Uterus (tissue), 4 donors: ENCODE measurements around the gene FOXD4L3. TPM values are rescaled to one million over a fixed set of nuclear protein-coding genes. Genes with fewer than 3 reads are reported as not detected.
A peak's percentile ranks its signal among the peaks of the same experiment; 100 is the strongest.
"Not testable (repeated sequence)": the region's sequence is repeated elsewhere in the genome, so short reads cannot be mapped to it uniquely, and the experiment has no call there.

Experiments
- DNase-seq, 2 donors: peaks; one replicate each; pipeline ENCODE4 v3.0.0-alpha.2; 2019 to 2020
- H3K27ac ChIP-seq, 2 donors: fragments of 200-600 bp; sonication (generic); 1 replicate in 1 of 2; 2 replicates in 1 of 2; pipeline ENCODE4 v1.5.1; 2016 to 2018
- H3K27me3 ChIP-seq, 2 donors: fragments of 200-600 bp; sonication (generic); one replicate each; pipeline ENCODE4 v1.5.1; 2018 to 2019; ENCODE audit warnings: control low read depth in 1 of 2
- H3K36me3 ChIP-seq, 2 donors: fragments of 200-600 bp; sonication (generic); one replicate each; pipeline ENCODE4 v1.5.1; 2019; ENCODE audit warnings: control low read depth in 1 of 2
- H3K4me1 ChIP-seq, 2 donors: fragments of 200-600 bp; sonication (generic); one replicate each; pipeline ENCODE4 v1.5.1; 2018 to 2019; ENCODE audit warnings: control low read depth in 1 of 2
- H3K4me3 ChIP-seq, 2 donors: fragments of 200-600 bp; sonication (generic); 1 replicate in 1 of 2; 2 replicates in 1 of 2; pipeline ENCODE4 v1.5.1; 2018 to 2019; ENCODE audit warnings: mild to moderate bottlenecking in 1 of 2
- H3K9me3 ChIP-seq, 2 donors: fragments of 200-600 bp; sonication (generic); one replicate each; pipeline ENCODE4 v1.5.1; 2019; ENCODE audit warnings: control low read depth in 1 of 2
- intact Hi-C: fragments of 100-400 bp; cut with DNase I; formaldehyde crosslinking; loops from one replicate; pipeline ENCODE4 v1.15.1; 2023; ENCODE audit warnings: low total_unique reads
- total RNA-seq, 4 donors: library from RNA; depleted of rRNA in 3 of 4; stranded (reverse); fragments of >200 nt in 3 of 4; gene quantifications; one replicate each; pipeline versions ENCODE4 v1.1.0 to v1.2.4, GENCODE V29; 2014 to 2023
- TF ChIP-seq, protein P1 (sequence below), 4 experiments: fragments of 200-600 bp in 2 of 4; fragments of 450-650 bp in 2 of 4; sonication (generic) in 2 of 4; IDR thresholded peaks; one replicate each; pipeline ENCODE4 v1.5.1; 2016 to 2019; ENCODE audit warnings: antibody characterized with exemption in 4 of 4, mild to moderate bottlenecking in 2 of 4, moderate library complexity in 1 of 4
- donor health status: DM: yes; HTN: yes; CAD: no.

Gene FOXD4L3
- total RNA-seq, 4 donors from 2014 or later, result not detected

DNA sequence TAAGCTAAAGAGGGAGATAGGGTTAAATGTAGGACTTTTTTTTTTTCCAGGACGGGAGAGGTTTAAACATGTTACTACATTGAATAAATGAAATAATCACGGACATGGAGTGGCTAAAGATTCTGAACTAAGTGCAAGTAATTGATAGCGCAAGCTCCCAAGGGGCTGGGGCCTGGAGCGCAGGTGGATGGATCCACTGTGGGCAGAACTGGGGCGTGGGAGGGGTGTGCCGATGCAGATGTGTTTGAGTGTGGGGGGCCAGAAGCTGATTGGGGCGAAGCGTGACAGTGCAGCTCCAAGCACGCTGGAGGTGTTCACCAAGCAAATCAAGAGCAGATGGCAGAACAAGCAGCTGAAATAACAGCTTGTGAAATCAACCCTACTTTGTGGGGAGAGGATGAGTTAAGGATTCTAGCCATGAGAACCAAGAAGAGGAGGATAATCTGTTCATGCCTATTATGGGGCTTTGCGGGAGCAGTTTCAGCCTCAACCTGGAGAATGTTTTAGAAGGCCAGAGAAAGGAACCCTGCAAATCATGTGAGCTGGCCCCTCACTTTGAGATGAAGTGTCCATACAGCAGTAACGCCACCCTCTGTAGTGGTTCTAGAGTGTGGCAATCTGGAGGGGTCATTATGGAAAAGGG, 28.0 kb downstream of the FOXD4L3 start:
- DNase-seq, H3K36me3 ChIP-seq, H3K27me3 ChIP-seq, H3K9me3 ChIP-seq, H3K4me3 ChIP-seq, H3K4me1 ChIP-seq, intact Hi-C loops, H3K27ac ChIP-seq: not testable (repeated sequence)

DNA sequence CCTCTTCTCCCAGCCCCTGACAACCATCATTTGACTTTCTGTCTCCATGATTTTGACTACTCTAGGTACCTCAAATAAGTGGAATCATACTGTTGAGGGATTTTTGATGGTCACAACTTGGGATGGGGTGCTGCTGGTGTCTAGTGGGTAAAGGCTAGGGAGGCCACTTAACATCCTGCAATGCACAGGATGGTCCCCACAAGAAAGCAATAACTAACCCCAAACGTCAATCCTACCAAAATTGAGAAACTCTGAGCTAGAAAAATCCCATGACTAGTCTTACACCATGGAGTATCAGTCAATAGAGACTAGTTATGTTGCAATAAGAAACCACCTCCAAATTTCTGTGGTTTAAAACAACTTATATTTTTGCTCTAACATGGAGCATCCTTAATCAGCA, 29.5 kb downstream of the FOXD4L3 start:
- H3K4me3 ChIP-seq, H3K27me3 ChIP-seq, H3K9me3 ChIP-seq, H3K36me3 ChIP-seq, DNase-seq, H3K27ac ChIP-seq, intact Hi-C loops, H3K4me1 ChIP-seq: not testable (repeated sequence)

DNA sequence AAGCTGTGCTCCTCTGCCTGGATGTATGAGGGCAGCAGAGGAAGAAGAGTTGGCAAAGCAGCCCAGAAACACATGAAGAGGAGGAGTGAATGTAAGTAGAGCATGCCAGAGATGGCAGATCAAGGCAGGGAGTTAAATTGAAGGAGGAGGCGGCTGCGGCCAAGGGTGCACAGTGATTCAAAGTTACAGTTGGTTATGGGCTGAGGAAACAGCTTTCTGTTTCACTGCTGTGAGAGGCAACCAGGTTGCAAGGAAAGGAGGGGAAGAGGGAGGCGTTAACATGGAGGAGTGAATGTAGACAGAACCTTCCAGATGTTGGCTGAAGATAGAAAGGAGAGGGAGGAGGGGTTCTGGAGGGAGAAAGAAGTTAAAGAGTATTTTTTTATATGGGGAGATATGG, 33.3 kb downstream of the FOXD4L3 start:
- intact Hi-C loops, H3K4me3 ChIP-seq, H3K36me3 ChIP-seq, H3K4me1 ChIP-seq, H3K9me3 ChIP-seq, H3K27me3 ChIP-seq: not testable (repeated sequence)
- peak overlapping the region in 1 of 2 donors; percentile 70 for H3K27ac ChIP-seq
- DNase-seq, result peak; percentile 43 to 45

DNA sequence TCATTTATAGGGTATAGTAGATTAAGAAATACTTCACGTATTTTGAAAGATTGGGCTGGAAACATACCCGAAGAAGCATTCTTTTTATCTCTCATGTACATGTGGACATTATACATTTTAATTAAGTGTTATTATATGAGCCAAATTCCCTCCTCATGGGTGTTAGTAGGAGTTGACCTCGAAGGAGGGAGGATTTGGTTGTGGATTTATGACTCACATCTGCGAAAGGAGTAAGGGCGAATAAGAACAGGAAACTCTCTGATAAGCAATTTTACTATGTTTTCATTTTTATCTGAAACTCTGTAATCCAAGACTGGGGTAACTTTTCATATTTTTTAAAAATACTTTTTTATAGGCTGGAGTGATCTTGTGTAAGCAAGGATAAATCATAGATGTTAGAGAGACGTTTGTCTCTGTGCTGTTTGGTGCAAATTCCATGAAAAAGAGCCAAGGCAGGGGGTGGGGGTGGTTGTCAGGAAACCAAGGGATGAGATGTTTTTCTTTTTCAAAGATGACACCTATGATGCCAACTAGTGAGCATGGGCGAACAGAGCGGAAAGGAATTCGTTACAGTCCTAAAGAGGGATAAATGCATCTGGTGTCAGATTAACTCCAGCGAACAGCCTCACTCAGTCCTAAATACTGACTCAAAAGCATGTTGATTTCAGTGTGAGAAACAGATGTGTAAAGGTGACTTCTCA, 34.1 kb downstream of the FOXD4L3 start:
- H3K36me3 ChIP-seq, H3K4me1 ChIP-seq, H3K4me3 ChIP-seq, H3K9me3 ChIP-seq, H3K27ac ChIP-seq, intact Hi-C loops, H3K27me3 ChIP-seq: not testable (repeated sequence)
- DNase-seq, result peak in 1 of 2 donors; percentile 16

DNA sequence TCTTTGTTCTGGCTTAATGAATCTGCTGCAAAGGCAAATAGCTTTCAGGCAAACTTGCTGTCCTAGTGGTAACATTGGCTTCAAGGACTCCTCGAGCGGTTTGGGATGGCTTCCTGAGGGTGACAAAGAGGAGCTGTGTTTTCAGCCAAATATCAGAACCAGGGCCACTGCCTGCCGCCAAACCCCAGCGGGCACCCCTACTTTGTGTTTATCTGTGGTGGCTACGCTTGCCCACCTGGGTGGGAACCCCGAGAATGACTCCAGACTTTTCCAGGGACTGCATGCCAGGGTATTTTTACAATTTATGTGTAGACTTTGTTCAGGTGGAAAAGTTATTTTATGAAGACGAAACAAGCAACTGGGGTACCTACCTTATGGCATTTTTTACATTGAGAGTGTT, 35.3 kb downstream of the FOXD4L3 start:
- H3K9me3 ChIP-seq, H3K36me3 ChIP-seq, intact Hi-C loops, H3K27me3 ChIP-seq, H3K4me3 ChIP-seq, H3K27ac ChIP-seq, DNase-seq, H3K4me1 ChIP-seq: not testable (repeated sequence)

DNA sequence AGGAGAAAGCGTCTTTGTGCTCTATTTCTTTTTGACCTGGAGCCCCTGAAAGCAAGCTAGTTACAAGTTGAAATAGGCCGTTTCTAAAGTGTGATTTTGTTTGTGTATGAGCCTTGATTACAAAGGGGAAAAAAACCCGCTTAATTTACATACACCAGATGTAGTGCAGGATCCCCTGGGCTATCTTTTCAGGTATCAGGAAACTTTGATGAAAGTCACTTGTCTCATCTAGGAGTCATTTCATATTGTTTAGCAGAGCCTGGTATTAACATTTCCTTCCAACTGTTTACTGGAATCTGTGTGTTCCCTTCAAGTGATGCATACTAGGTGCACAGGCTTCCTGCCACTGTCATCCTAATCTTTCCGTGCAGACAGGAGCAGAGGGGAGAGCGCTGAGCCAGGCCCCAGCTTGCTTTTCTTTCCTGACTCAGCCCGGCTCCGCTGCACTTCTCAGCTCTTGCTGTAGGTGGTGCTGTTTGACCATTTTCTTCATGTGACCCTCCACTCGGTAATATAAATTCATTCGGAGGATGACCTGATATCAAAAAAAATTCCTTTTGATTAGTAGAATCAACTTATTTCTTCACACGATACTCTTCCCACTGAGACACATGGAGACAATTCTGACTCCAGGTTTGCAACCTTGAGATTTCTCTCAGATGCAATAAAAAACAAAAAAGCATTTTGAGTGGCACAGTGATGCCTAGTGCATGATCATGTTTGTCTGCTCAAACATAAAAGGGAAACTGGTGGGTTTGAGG, 39.8 kb downstream of the FOXD4L3 start:
- intact Hi-C loops, H3K27me3 ChIP-seq, H3K27ac ChIP-seq, DNase-seq, H3K4me1 ChIP-seq, H3K4me3 ChIP-seq, H3K9me3 ChIP-seq, H3K36me3 ChIP-seq: not testable (repeated sequence)
- TF ChIP-seq, protein P1, sequence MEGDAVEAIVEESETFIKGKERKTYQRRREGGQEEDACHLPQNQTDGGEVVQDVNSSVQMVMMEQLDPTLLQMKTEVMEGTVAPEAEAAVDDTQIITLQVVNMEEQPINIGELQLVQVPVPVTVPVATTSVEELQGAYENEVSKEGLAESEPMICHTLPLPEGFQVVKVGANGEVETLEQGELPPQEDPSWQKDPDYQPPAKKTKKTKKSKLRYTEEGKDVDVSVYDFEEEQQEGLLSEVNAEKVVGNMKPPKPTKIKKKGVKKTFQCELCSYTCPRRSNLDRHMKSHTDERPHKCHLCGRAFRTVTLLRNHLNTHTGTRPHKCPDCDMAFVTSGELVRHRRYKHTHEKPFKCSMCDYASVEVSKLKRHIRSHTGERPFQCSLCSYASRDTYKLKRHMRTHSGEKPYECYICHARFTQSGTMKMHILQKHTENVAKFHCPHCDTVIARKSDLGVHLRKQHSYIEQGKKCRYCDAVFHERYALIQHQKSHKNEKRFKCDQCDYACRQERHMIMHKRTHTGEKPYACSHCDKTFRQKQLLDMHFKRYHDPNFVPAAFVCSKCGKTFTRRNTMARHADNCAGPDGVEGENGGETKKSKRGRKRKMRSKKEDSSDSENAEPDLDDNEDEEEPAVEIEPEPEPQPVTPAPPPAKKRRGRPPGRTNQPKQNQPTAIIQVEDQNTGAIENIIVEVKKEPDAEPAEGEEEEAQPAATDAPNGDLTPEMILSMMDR (IDR thresholded peaks at IDR 0.05), result peak in 2 of 4 experiments; percentile 6 to 17

DNA sequence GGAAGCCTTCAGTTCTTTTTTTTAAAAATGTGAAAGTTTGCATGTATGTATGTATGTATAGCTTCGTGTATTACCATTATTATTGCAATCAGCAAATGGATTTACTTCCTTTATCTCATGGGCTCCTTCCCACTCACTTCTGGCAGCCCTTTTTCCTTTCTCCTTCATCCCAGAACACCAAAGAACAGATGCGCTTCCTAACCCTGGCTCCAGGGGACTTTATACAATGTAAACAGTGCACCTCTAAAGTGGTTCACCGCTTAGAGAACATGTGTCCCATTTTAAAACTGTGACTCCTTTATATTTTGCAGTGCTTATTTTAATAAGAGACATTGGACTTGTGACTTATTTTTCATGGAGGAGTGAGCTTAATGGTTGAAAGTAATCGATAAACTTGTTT, 40.6 kb downstream of the FOXD4L3 start:
- H3K36me3 ChIP-seq, H3K9me3 ChIP-seq, H3K4me1 ChIP-seq, H3K27me3 ChIP-seq, H3K27ac ChIP-seq, intact Hi-C loops, H3K4me3 ChIP-seq, DNase-seq: not testable (repeated sequence)

DNA sequence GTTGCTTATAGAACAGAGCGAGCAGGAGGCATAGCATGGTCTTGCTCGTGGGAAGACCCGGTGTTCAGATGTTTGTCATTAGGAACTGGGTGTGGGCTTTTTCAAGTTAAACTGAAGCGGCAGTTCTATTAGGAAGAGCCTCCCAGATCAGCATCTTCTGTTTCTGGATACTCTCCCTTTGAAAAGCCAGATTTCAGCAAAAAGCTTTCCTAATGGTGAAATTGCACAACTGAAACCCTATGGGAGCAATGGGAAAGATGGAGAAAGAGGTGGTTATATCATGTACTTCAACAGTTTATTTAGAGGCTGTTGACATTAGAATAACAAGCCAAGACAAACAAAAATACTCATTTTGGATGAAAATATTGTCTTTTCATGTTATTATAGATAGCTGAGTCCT, 41.3 kb downstream of the FOXD4L3 start:
- intact Hi-C loops, H3K4me1 ChIP-seq, H3K4me3 ChIP-seq, DNase-seq, H3K27me3 ChIP-seq, H3K9me3 ChIP-seq, H3K36me3 ChIP-seq: not testable (repeated sequence)
- peak overlapping the region; percentile 15 to 37 for H3K27ac ChIP-seq

DNA sequence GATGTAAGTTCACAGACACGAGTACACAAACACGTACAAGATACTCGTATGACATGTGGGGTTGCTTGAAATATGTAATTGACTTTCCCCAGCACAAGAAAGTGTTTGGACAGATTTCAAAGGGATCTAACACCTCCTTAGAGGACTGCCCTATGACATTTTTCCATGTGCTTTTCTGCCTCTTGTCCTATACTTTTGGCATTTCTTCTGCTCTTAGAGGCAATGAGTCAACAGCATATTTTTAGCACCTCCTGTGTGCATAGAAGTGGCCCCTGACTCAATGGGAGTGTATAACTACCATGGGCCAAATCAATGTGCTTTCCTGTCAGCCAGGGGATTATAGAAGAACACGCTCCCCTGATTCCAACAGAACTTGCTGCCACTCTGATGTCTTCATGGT, 49.0 kb downstream of the FOXD4L3 start:
- H3K36me3 ChIP-seq, H3K4me1 ChIP-seq, H3K27me3 ChIP-seq, H3K9me3 ChIP-seq, intact Hi-C loops, H3K4me3 ChIP-seq, H3K27ac ChIP-seq, DNase-seq: not testable (repeated sequence)

Other genes starting within 250 kb of the FOXD4L3 start
- gene ZNG1C, start 60.9 kb upstream of the FOXD4L3 start, total RNA-seq, result 10 to 100 TPM in 2 of 4 donors, 1 to 10 TPM in 2; 1.3 to 43.0 (median 18.7) TPM
- gene PGM5, start 53.7 kb downstream of the FOXD4L3 start, total RNA-seq, result 100 to 1,000 TPM; 153 to 289 (median 274) TPM
- gene TMEM252, start 238.0 kb downstream of the FOXD4L3 start, total RNA-seq, result under 1 TPM in 1 of 4 donors, not detected in 3; 0.69 TPM